ENCODE data around the gene RNPEPL1.

RNPEPL1 gene

DNA sequence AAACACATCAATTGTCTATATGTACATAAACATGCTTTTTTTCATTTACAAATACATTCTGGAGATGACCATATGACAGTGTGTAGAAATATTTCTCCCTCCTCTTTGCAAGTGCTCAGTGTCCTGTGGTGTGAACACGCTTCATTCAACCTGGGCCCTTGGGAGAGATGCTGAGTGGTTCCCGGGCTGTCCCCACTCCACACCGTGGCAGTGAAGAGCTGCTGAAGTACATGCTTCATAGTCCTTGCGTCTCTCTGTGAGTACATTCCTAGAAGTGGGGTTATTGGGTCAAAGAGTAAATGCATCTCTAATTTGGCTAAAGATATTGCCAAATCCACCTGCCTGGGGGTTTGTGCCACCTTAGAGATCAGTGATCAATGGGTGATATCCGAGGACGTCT lies 50.5 kb downstream of the RNPEPL1 start:
- no peak overlapping the region for H3K4me3 ChIP-seq (replicated peaks in 1 of 2; ENCODE audit: low read depth in 2 of 2, low read length in 2 of 2)
- no peak for DNase-seq (ENCODE audit: low read depth in 2 of 2)
- TF ChIP-seq, protein P1, sequence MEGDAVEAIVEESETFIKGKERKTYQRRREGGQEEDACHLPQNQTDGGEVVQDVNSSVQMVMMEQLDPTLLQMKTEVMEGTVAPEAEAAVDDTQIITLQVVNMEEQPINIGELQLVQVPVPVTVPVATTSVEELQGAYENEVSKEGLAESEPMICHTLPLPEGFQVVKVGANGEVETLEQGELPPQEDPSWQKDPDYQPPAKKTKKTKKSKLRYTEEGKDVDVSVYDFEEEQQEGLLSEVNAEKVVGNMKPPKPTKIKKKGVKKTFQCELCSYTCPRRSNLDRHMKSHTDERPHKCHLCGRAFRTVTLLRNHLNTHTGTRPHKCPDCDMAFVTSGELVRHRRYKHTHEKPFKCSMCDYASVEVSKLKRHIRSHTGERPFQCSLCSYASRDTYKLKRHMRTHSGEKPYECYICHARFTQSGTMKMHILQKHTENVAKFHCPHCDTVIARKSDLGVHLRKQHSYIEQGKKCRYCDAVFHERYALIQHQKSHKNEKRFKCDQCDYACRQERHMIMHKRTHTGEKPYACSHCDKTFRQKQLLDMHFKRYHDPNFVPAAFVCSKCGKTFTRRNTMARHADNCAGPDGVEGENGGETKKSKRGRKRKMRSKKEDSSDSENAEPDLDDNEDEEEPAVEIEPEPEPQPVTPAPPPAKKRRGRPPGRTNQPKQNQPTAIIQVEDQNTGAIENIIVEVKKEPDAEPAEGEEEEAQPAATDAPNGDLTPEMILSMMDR (IDR thresholded peaks at IDR 0.05; ENCODE audit: low read depth, low read length): no peak

DNA sequence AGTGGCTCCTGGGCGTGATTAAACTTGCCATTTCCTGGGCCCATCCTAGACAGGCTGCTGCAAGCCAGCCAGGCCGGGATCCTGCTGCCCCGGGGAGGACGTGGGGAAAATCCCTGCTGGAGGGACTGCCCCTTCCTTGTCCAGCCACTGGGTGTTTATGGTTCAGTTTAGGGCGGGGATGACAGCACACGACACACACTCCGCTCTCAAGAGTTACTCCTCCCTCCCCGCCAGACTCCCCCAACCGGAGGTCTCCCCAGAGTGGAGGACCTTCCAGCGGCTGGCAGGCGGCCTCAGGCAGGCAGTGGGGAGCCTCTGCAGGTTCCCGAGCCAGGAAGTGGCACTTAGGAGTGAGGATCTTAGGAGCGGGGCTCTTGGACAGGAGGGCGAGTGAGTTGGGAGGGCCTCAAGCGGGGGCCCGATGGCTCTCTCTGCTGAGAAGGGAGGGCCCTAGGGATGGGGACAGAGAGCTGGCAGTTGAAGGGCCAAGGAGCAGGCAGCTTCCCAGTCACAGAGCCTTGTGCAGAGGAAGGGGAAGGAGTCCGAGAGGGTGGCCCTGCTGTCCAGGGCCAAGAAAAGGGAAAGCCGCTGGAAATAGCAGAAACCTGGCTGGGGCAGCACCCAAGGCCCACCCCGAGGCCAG lies 51.3 kb downstream of the RNPEPL1 start:
- TF ChIP-seq, protein P1 (IDR thresholded peaks at IDR 0.05; ENCODE audit: low read depth, low read length): no peak
- no peak overlapping the region for H3K4me3 ChIP-seq (replicated peaks in 1 of 2; ENCODE audit: low read depth in 2 of 2, low read length in 2 of 2)
- no peak for DNase-seq (ENCODE audit: low read depth in 2 of 2)

DNA sequence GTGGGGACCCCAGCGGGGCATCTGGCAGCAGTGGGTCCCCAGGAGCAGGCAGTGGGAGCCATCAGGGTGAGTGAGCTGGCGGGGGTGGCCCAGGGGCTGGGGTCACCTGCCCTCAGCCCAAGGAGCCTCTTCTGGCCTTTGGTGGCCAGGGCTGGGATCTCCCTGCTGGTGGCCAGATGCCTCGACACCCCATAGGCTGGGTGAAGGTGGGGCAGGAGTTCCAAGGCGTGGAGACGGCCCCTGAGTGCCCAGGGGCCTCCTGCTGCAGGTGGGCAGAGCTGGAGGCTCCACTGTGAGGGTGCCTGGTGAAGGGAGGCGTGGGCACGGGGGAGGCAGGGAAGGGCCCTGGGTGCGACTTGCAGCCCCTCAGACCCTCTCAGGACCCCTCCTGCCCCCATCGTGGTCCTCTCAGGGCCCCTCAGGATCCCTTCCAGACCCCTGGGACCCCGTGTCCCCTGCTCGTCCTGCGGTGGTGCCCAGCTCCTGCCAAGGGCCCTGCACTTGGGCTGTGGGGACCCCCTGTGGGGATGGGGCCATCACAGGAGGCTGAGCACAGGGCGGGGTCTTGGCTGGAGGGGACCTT lies 52.0 kb downstream of the RNPEPL1 start:
- DNase-seq (ENCODE audit: low read depth in 2 of 2): no peak
- H3K4me3 ChIP-seq (replicated peaks in 1 of 2; ENCODE audit: low read depth in 2 of 2, low read length in 2 of 2): no peak overlapping the region
- TF ChIP-seq, protein P1 (IDR thresholded peaks at IDR 0.05; ENCODE audit: low read depth, low read length): no peak

DNA sequence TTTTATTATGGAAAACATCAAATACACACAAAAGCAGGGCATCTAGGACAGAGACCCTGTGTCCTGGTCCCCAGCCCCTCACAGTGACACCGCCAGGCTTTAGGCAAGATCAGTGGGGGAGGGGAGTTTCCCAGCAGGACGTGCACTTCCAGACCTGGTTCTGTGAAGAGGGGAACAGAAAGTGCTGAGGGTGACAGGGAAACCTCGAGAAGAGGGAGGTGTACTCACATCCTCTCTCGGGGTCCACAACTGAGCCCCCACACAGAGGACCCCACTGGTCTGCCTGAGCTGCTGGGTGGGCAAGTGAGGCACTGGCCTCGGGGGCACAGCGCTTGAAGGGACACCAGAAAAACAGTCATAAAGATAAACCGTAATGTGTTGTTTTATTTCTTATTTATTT lies 52.6 kb downstream of the RNPEPL1 start:
- no peak for DNase-seq (ENCODE audit: low read depth in 2 of 2)
- H3K4me3 ChIP-seq (replicated peaks in 1 of 2; ENCODE audit: low read depth in 2 of 2, low read length in 2 of 2): no peak overlapping the region
- TF ChIP-seq, protein P1 (IDR thresholded peaks at IDR 0.05; ENCODE audit: low read depth, low read length): no peak

DNA sequence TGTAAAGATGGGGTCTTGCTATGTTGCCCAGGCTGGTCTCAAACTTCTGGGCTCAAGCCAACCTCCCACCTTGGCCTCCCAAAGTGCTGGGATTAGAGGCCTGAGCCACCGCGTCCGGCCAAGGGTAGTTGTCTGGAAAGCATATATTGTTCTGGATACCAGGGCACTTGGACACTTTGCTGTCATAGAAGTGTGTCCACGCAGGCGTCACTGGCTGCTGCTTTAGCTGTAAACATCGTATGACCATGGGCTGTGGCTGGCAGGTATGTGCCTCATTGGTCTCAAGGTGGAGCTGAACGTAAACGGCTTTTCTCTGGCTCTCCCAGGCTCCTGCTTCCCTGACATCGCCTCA lies 53.8 kb downstream of the RNPEPL1 start:
- DNase-seq (ENCODE audit: low read depth in 2 of 2): no peak
- no peak overlapping the region for H3K4me3 ChIP-seq (replicated peaks in 1 of 2; ENCODE audit: low read depth in 2 of 2, low read length in 2 of 2)
- TF ChIP-seq, protein P1 (IDR thresholded peaks at IDR 0.05; ENCODE audit: low read depth, low read length): no peak

DNA sequence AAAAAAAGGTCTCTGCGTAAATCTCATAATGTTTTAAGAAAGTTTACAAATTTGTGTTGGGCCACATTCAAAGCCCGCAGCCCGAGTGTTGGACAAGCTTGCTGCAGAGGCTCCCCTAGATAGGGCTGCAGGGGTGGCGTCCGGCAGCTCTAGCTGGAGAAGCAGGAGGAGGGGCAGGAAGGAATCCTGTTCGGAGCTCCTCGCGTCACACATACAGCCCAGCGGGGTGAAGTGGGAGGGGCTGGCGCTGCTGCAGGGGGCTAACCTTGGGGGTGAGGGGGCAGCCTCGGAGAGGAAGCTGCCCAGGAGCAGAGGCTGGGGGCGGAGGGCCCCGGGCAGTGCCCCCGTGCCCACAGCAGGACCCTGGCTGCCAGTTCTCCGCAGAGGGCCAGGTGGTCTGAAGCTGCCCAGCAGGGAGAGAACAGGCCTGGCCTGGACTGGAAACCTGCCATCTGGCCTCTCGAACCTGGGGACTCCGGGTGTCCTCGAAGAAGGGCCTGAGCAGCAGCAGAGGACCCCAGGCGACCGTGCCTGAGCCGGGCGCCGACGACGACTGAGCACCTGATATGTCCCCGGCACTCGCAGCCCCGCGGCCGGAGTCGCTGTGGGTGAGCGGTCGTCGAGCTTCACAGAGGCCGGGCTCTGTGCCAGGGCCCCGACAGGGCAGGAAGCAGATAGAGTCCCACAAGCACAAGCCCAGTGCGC lies 54.4 kb downstream of the RNPEPL1 start:
- H3K4me3 ChIP-seq (replicated peaks in 1 of 2; ENCODE audit: low read depth in 2 of 2, low read length in 2 of 2): no peak overlapping the region
- DNase-seq (ENCODE audit: low read depth in 2 of 2): peak in 1 of 2 donors; percentile 29
- TF ChIP-seq, protein P1 (IDR thresholded peaks at IDR 0.05; ENCODE audit: low read depth, low read length): no peak
